Hypothalamus (tissue), 51 donors: ENCODE data around the gene CPB2.

Source experiments
- DNase-seq, 51 donors: peaks; one replicate each; lab custom pipeline; 2025; lab: John Stamatoyannopoulos, UW

Gene CPB2

GRCh38 chr13:46127358-46128023 lies 22.7 kb upstream of the CPB2 start:
- DNase-seq = no peak

GRCh38 chr13:46126552-46127357 lies 21.9 kb upstream of the CPB2 start:
- DNase-seq = peak in 42 of 51 donors; percentile 11 to 87 (median 62)

GRCh38 chr13:46126056-46126455 lies 21.2 kb upstream of the CPB2 start:
- no peak for DNase-seq

DNA sequence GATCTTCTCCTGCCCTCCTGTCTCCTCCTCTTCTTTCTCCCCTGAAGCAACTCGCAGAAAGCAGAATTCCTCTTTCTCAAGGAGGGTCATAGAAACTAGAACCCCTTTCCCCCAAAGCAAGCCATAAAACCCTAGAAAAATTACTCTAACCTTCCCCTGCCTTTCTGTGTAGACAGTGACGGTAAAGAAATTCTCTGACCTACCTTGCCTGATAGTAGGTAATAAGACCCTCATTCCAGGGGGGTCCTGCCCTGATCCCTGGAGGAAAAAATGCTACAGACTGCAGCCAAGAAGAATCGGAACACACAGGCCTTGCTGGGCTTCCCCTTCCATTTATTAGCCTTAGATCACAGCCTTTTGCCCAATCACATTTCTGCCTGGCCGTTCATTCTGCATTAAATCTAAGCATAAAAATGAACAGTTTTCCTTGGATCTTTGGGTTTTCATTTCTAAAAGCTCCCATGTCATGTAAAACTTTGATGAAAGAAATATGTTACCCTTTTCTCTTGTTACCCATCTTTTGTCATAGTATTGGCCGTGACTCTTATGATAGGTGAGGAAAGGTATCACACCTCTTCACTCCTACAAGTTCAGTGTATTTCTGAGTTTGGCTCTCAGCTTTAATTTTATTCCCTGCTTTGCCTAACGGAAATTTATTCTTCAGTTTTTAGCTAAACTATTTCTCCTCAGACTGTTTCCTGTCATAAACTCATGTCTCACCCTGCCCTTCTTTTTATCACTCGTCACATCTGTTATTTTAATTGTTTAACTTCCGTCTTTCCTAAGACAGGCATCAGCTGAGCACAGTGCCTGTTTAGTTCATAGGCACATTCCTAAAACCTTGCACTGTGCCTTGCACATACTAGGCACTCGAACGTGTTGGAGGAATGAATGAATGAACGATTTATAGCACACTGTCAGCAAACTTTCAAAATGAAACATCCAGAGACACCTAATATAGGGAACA lies 20.4 kb upstream of the CPB2 start:
- no peak for DNase-seq

- peak in 2 of 51 donors; percentile 10 to 14 for DNase-seq
Measured at GRCh38 chr13:46124531-46124966, 19.7 kb upstream of the CPB2 start.

DNA sequence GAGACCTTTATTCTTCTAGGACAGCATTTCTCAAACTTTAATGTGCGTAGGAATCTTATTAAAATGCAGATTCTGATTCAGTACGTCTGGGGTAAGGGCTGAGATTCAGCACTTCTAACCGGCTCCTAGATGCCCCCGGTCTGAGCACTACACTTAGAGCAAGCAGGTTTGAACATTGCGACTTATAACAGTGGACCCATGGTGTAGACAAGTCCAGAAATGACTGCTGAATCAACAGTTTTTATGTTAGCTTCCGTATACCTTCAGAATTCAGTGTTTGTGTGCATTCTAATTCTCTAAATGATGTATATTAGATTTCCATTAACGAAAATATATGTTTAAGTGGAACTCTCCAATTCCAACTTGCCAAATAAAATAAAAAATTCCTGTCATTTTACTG lies 17.5 kb upstream of the CPB2 start:
- no peak for DNase-seq

- peak in 1 of 51 donors; percentile 13 for DNase-seq
Measured at GRCh38 chr13:46121597-46122163, 16.8 kb upstream of the CPB2 start.

DNA sequence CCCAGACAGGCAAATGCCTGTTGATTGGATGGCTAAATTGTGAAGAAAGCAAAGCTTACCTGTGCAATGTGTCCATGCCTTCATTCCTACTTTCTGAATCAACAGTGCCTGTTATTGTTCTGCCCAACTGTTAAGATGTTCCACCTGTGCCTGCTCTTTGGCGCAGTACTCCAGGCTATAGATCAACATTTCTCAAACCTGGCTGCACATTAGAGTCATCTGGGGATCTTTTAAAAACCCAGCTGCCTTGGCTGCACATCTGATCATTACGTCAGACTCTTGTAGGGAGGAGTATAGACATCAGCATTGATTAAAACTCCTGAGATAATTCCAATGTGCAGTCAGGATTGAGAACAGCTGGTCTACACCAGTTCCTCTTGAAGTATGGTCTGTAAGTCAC lies 16.2 kb upstream of the CPB2 start:
- no peak for DNase-seq

- peak in 1 of 51 donors; percentile 19 for DNase-seq
Measured at GRCh38 chr13:46119883-46120614, 15.2 kb upstream of the CPB2 start.

- DNase-seq = no peak
Measured at GRCh38 chr13:46116653-46117502, 12.0 kb upstream of the CPB2 start.

DNA sequence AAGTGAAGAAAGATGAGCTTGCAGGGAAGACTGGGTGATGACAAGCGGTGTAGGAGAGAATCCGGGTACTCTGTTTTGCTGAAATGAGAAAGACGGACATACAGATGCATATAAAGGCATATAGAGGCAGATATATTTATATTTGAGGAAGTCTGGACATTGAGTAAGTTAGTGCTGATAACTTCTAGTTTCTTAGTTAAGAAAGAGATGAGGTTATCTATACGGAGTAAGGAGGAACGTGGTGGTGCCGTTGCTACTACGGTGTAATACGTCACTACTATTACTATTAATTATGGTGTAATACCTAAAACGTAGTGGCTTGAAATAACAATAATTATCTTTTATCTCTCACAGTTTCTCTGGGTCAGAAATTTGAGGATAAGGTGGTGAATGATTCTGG lies 9.8 kb upstream of the CPB2 start:
- DNase-seq = no peak

GRCh38 chr13:46113596-46113995 lies 8.8 kb upstream of the CPB2 start:
- no peak for DNase-seq

GRCh38 chr13:46111151-46111550 lies 6.3 kb upstream of the CPB2 start:
- no peak for DNase-seq

- DNase-seq = no peak
Measured at GRCh38 chr13:46109451-46109850, 4.6 kb upstream of the CPB2 start.

- DNase-seq = no peak
Measured at GRCh38 chr13:46106839-46107371, 2.1 kb upstream of the CPB2 start.

DNA sequence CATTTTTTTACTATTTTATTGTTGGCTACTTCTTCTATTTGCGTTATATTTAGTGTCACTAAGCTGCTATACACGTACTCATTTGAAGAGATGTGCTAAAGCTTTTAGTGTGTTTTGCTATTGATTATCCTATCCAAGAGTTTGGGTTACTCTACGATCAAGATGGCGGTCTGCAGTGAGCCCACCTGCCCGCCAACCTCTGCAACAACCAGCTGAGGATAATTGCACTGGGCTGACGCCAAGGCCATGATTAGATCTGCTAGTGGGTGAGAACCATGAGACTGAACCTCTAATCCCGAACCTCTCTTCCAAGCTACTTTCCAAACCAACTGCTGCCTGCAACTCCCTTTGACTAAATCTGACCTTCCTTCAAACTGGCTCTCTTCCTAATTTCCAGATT lies 1.8 kb downstream of the CPB2 start:
- no peak for DNase-seq

DNA sequence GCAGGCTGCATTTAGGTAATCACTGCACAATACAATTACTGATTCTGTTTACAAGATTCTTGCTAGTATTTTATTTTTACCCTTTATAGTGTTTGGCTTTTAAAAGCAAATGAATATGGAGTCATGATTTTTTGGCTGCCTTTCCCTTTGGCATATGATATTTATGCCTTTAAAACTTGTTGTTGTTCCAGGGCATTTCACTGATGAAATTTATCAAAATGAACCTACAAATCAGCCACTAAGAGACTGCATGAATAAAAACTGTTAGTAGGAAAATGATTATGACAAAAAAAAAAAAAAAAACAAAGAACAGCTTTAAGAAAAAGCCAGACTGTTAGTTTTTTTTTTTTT lies 2.6 kb downstream of the CPB2 start:
- DNase-seq = no peak

GRCh38 chr13:46101484-46102254 lies 3.2 kb downstream of the CPB2 start:
- DNase-seq = peak in 2 of 51 donors; percentile 20 to 64
